Measurements from ENCODE around the gene HBP1. TPM values are rescaled to one million over a fixed set of nuclear protein-coding genes. Genes with fewer than 3 reads are reported as not detected.
A peak's percentile ranks its signal among the peaks of the same experiment; 100 is the strongest.

HBP1 gene
- total RNA-seq = 10 to 100 TPM; 51.8 to 69.8 TPM

- Histone ChIP-seq H3K9me3 (no peaks in the 10 kb centered on the region), H3K36me3 (no peaks in the 10 kb centered on the region), H3K27ac (peak within 1 kb of the TSS; percentile 99), H3K27me3 (no peaks in the 10 kb centered on the region), H3K4me3 (peak within 1 kb of the TSS; percentile 95 to 97), H3K4me1 (peaks cover 0 to 29% of the 10 kb centered on the region in 2 donors)
- no peak for TF ChIP-seq CTCF (IDR thresholded peaks at IDR 0.05)
- DNase-seq (ENCODE audit: low spot score) = peak; percentile 100
These were observed at the start of gene HBP1 for GRCh38 chr7:107168233-107169119. Gene HBP1 (plus strand): TSS chr7:107169003. CDS start chr7:107179894, 10,891 bp downstream.

DNA sequence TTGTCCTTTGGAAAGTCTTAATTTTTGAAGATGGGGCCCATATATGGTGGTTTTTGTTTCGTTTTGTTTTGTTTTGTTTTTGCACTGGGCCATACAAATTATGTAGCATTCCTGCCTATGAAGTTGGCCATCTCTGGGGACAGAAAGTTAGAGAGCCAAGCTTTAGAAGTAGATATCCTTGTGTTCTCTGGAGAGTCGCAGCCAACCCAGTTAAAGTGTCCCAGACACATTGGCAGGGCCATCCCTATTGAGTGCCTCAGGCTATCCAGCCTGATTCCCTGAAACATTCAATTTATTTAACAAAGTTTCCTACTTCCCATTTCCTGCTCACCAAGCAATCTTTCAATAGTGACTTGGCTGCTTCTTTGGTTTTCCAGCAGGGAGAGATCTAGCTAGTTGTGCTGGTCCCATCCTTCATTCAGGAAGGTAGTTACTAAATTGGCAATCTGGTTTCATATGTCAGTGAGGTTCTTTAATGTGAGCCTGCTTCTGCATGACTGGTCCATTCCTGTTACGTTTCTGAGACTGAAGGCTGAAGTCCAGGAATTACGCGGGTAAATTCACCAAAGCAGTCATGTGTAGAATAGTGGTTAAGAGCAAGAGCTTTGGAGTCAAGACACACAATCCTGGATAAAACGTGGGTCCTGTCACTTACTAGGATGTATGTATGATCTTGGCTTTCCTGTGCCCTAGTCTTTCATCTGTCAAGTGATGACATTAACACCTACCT is 49.3 kb upstream of the HBP1 start:
- no peaks in the 10 kb centered on the region for H3K9me3 ChIP-seq
- H3K27me3 ChIP-seq = no peaks in the 10 kb centered on the region
- no peak overlapping the region for H3K27ac ChIP-seq
- H3K36me3 ChIP-seq = no peaks in the 10 kb centered on the region
- DNase-seq (ENCODE audit: low spot score) = no peak
- H3K4me3 ChIP-seq = no peak overlapping the region
- no peak for TF ChIP-seq CTCF (IDR thresholded peaks at IDR 0.05)
- H3K4me1 ChIP-seq = peaks cover 0 to 27% of the 10 kb centered on the region in 2 donors

GRCh38 chr7:107122486-107122911 is 46.3 kb upstream of the HBP1 start:
- H3K36me3 ChIP-seq = no peaks in the 10 kb centered on the region
- no peak overlapping the region for H3K4me3 ChIP-seq
- H3K9me3 ChIP-seq = no peaks in the 10 kb centered on the region
- H3K27me3 ChIP-seq = no peaks in the 10 kb centered on the region
- no peak for DNase-seq (ENCODE audit: low spot score)
- H3K27ac ChIP-seq = no peak overlapping the region
- no peak for TF ChIP-seq CTCF (IDR thresholded peaks at IDR 0.05)
- peaks cover 0 to 21% of the 10 kb centered on the region in 2 donors for H3K4me1 ChIP-seq

DNA sequence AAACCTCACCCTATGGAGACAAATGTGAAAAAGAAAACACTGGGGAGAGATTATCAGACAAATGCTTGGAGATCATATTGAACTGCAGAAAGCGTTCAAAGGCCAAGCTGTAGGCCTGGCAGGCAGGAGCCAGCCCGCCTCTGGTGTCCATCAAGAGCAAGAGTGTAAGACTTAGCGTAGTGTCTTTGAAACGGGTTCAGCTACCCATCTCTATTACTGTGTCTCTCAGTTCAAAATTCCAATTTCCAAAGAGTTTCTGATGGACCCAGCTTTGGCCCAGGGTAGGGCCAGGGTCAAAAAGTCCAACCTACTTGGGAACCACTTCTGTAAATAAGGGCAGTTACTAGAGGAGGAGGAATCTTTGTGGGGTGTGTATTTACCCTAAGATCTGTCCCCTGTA is 45.4 kb upstream of the HBP1 start:
- Histone ChIP-seq H3K4me3 (no peak overlapping the region), H3K27ac (no peak overlapping the region), H3K4me1 (peaks cover 0 to 12% of the 10 kb centered on the region in 2 donors), H3K27me3 (no peaks in the 10 kb centered on the region), H3K36me3 (no peaks in the 10 kb centered on the region), H3K9me3 (no peaks in the 10 kb centered on the region)
- no peak for DNase-seq (ENCODE audit: low spot score)
- no peak for TF ChIP-seq CTCF (IDR thresholded peaks at IDR 0.05)

GRCh38 chr7:107125475-107125874 is 43.3 kb upstream of the HBP1 start:
- Histone ChIP-seq H3K36me3 (no peaks in the 10 kb centered on the region), H3K9me3 (no peaks in the 10 kb centered on the region), H3K4me1 (no peaks in the 10 kb centered on the region), H3K27ac (no peak overlapping the region), H3K27me3 (no peaks in the 10 kb centered on the region), H3K4me3 (no peak overlapping the region)
- no peak for TF ChIP-seq CTCF (IDR thresholded peaks at IDR 0.05)
- DNase-seq (ENCODE audit: low spot score) = no peak

Measured in right atrium auricular region (tissue), 2 donors.